DND-41 (cell line): ENCODE measurements around the gene PER2.

Experiments
- EZH2 ChIP-seq: IDR thresholded peaks from 3 replicates; pipeline ENCODE4 v1.6.1; 2012; ENCODE audit warnings: borderline replicate concordance, low read depth, mild to moderate bottlenecking, moderate library complexity, low read length, inconsistent platforms; ENCODE audit not compliant: severe bottlenecking
- TF ChIP-seq, protein P1 (sequence below): IDR thresholded peaks from 2 replicates; pipeline ENCODE4 v1.5.1; 2012; ENCODE audit warnings: borderline replicate concordance, low read length, moderate library complexity, mild to moderate bottlenecking; ENCODE audit not compliant: poor library complexity, severe bottlenecking; ENCODE audit errors: extremely low read depth

DNA sequence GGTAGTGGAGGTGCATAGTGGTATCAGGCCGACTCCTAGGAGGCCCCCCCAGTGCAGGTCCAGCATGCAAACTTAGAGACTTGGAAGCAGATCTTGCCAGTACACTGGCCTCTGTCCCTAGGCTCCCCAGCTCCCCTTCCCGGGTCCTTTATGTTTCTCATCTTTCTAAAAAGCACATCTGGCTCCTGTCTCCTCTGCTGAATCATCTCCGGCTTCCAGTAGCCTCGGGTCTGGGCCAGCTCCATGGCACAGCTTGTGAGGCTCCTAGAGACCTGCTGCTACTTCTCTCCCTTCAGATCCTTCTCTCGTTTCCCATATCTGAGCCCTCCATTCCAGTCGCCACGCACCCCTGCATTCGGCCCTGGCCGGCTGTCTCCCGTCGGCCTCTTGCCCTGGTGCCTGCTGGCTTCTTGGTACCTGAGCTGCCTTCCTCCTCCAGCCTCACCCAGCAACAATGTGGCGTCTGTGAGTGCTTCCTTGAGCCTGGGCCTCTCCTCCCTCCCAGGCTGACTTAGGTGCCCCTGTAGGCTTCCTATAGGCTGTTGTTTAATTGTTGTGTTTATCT, 38.5 kb upstream of the PER2 start:
- TF ChIP-seq, protein P1, sequence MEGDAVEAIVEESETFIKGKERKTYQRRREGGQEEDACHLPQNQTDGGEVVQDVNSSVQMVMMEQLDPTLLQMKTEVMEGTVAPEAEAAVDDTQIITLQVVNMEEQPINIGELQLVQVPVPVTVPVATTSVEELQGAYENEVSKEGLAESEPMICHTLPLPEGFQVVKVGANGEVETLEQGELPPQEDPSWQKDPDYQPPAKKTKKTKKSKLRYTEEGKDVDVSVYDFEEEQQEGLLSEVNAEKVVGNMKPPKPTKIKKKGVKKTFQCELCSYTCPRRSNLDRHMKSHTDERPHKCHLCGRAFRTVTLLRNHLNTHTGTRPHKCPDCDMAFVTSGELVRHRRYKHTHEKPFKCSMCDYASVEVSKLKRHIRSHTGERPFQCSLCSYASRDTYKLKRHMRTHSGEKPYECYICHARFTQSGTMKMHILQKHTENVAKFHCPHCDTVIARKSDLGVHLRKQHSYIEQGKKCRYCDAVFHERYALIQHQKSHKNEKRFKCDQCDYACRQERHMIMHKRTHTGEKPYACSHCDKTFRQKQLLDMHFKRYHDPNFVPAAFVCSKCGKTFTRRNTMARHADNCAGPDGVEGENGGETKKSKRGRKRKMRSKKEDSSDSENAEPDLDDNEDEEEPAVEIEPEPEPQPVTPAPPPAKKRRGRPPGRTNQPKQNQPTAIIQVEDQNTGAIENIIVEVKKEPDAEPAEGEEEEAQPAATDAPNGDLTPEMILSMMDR, result no peak
- no peak for TF ChIP-seq EZH2
